B cell (primary cell): ENCODE measurements around the gene PRIMPOL.

Experiments
- CTCF ChIP-seq: fragments of 200-600 bp; IDR thresholded peaks from one replicate; pipeline ENCODE4 v1.8.0; 2022; ENCODE audit warnings: antibody characterized with exemption, mild to moderate bottlenecking
- EZH2 ChIP-seq: IDR thresholded peaks from 2 replicates; pipeline ENCODE4 v1.6.1; 2012; ENCODE audit warnings: borderline replicate concordance, low read depth, mild to moderate bottlenecking, moderate library complexity, low read length; ENCODE audit not compliant: insufficient read depth, poor library complexity, severe bottlenecking

DNA sequence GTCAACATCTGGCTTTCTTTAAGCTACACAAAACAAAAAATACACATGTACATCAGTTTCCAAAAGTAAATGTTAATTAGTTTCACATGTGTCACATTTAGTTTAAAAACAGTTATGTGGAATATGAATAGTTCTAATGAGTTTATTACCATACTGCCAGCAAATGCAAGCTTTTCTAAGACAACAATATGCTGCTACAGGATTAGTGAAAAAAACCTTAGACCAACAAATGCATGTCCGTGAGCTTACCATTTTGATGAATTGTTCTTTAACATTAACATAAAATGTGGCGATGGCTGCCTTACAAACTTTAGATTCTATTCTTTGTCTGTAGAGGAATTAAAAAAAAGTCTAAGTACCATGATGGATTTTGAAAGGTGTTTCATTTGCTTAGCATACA lies 52.6 kb downstream of the PRIMPOL start:
- TF ChIP-seq EZH2, result no peak
- no peak for TF ChIP-seq CTCF
